Ishikawa (cell line): Measurements from ENCODE around the gene TMEM129.
A peak's percentile ranks its signal among the peaks of the same experiment; 100 is the strongest.

Source experiments
- CEBPB ChIP-seq: IDR thresholded peaks from 2 replicates; pipeline ENCODE4 v1.6.1; 2012
- CREB1 ChIP-seq: IDR thresholded peaks from 2 replicates; pipeline ENCODE4 v1.6.1; 2012; ENCODE audit warnings: low read depth
- EGR1 ChIP-seq: IDR thresholded peaks from 2 replicates; pipeline ENCODE4 v1.6.1; 2012
- EP300 ChIP-seq: IDR thresholded peaks from 2 replicates; pipeline ENCODE4 v1.6.1; 2012; ENCODE audit warnings: borderline replicate concordance
- FOXM1 ChIP-seq: IDR thresholded peaks from 2 replicates; pipeline ENCODE4 v1.6.1; 2012; ENCODE audit warnings: low read depth, borderline replicate concordance
- MAX ChIP-seq: IDR thresholded peaks from 2 replicates; pipeline ENCODE4 v1.6.1; 2012
- NFIC ChIP-seq: IDR thresholded peaks from 2 replicates; pipeline ENCODE4 v1.6.1; 2012
- RAD21 ChIP-seq: IDR thresholded peaks from 2 replicates; pipeline ENCODE4 v1.6.1; 2012; ENCODE audit warnings: low read depth
- REST ChIP-seq: IDR thresholded peaks from 2 replicates; pipeline ENCODE4 v1.6.1; 2012; ENCODE audit warnings: low read depth, mild to moderate bottlenecking
- TAF1 ChIP-seq: IDR thresholded peaks from 2 replicates; pipeline ENCODE4 v1.6.1; 2012; ENCODE audit warnings: low read depth, mild to moderate bottlenecking
- TCF12 ChIP-seq: IDR thresholded peaks from 2 replicates; pipeline ENCODE4 v1.6.1; 2012; ENCODE audit warnings: low read depth
- TEAD4 ChIP-seq: IDR thresholded peaks from 2 replicates; pipeline ENCODE4 v1.6.1; 2012
- USF1 ChIP-seq: IDR thresholded peaks from 2 replicates; pipeline ENCODE4 v1.6.1; 2012
- YY1 ChIP-seq: IDR thresholded peaks from 2 replicates; pipeline ENCODE4 v1.6.1; 2012; ENCODE audit warnings: low read depth
- ZBTB7A ChIP-seq: IDR thresholded peaks from 2 replicates; pipeline ENCODE4 v1.6.1; 2012; ENCODE audit warnings: low read depth

TMEM129 gene

GRCh38 chr4:1721003-1721665 is at the start of gene TMEM129, which contains the start of gene TACC3:
TMEM129 (minus strand) TSS chr4:1721323; CDS start chr4:1720837, 486 bp downstream.
TACC3 (plus strand) TSS chr4:1721521; CDS start chr4:1723422, 1,901 bp downstream.
- TF ChIP-seq ZBTB7A (0 out of 2 replicates have a peak, but pooled peaks have one; percentile 26), MAX (peak; percentile 54), TCF12 (peak; percentile 35; the same call in 1 of the 2 replicates), EGR1 (no peak), TAF1 (peak; percentile 46), TEAD4 (no peak), REST (no peak), YY1 (peak; percentile 85), CEBPB (0 out of 2 replicates have a peak, but pooled peaks have one; percentile 3), RAD21 (no peak), FOXM1 (0 out of 2 replicates have a peak, but pooled peaks have one; percentile 59), CREB1 (peak; percentile 59), EP300 (no peak), NFIC (no peak; the same call in none of the 2 replicates), USF1 (peak; percentile 46)

- TF ChIP-seq TAF1 (no peak), TEAD4 (no peak), FOXM1 (no peak), YY1 (no peak), CREB1 (no peak)
Observed at GRCh38 chr4:1770791-1771231, 49.7 kb upstream of the TMEM129 start.

- no peak for TF ChIP-seq USF1
- TF ChIP-seq TAF1, result 0 out of 2 replicates have a peak, but pooled peaks have one; percentile 24
Observed at GRCh38 chr4:1770245-1770644, 49.1 kb upstream of the TMEM129 start.

- TF ChIP-seq ZBTB7A, result peak; percentile 69
- no peak for TF ChIP-seq CREB1
Observed at GRCh38 chr4:1769692-1770091, 48.6 kb upstream of the TMEM129 start.

- TF ChIP-seq REST (no peak), RAD21 (no peak), USF1 (no peak), FOXM1 (no peak), YY1 (no peak), ZBTB7A (no peak; the same call in 1 of the 2 replicates), NFIC (no peak), TCF12 (no peak), MAX (no peak), CEBPB (no peak), TEAD4 (no peak), CREB1 (no peak), EGR1 (no peak), TAF1 (no peak), EP300 (no peak)
Observed at GRCh38 chr4:1768367-1769034, 47.4 kb upstream of the TMEM129 start.
